OCI-LY1 (cell line): ENCODE results near the gene WDFY4.
A peak's percentile ranks its signal among the peaks of the same experiment; 100 is the strongest.

Experiments used
- H2AFZ ChIP-seq: fragments of 200-600 bp; sonication (generic), shearing (Covaris generic); 2 replicates; pipeline ENCODE4 v1.6.0; 2014; ENCODE audit warnings: antibody characterized with exemption, mild to moderate bottlenecking, low read length
- H3F3A ChIP-seq: fragments of 200-600 bp; sonication (generic), shearing (Covaris generic); 2 replicates; pipeline ENCODE4 v1.6.0; 2014; ENCODE audit warnings: mild to moderate bottlenecking, antibody characterized with exemption, low read length, moderate library complexity; ENCODE audit not compliant: insufficient read depth
- H3K27ac ChIP-seq: fragments of 200-600 bp; sonication (generic); 2 replicates; pipeline ENCODE4 v1.5.1; 2014; ENCODE audit warnings: low read length, mixed run types, mild to moderate bottlenecking, low read depth; ENCODE audit not compliant: poor library complexity, severe bottlenecking
- H3K27me3 ChIP-seq: fragments of 200-600 bp; sonication (generic); 2 replicates; pipeline ENCODE4 v1.6.0; 2014; ENCODE audit warnings: antibody characterized with exemption, mild to moderate bottlenecking, low read length, moderate library complexity; ENCODE audit not compliant: insufficient read depth
- H3K36me3 ChIP-seq: fragments of 200-600 bp; sonication (generic); 2 replicates; pipeline ENCODE4 v1.6.1; 2014; ENCODE audit warnings: mild to moderate bottlenecking, antibody characterized with exemption, low read length, moderate library complexity, mixed read lengths; ENCODE audit not compliant: insufficient read depth
- H3K4me1 ChIP-seq: fragments of 200-600 bp; sonication (generic); 2 replicates; pipeline ENCODE4 v1.5.1; 2014; ENCODE audit warnings: mild to moderate bottlenecking, low read length, moderate library complexity; ENCODE audit not compliant: insufficient read depth, severe bottlenecking
- H3K4me2 ChIP-seq: fragments of 200-600 bp; sonication (generic), shearing (Covaris generic); 2 replicates; pipeline ENCODE4 v1.6.1; 2014; ENCODE audit warnings: low read length
- H3K4me3 ChIP-seq: fragments of 200-600 bp; sonication (generic); 2 replicates; pipeline ENCODE4 v1.5.1; 2014; ENCODE audit warnings: low read length, low read depth, mild to moderate bottlenecking, mixed read lengths; ENCODE audit not compliant: poor library complexity, severe bottlenecking
- H3K79me2 ChIP-seq: fragments of 200-600 bp; shearing (Covaris generic); 2 replicates; pipeline ENCODE4 v1.6.1; 2016; ENCODE audit warnings: mixed run types, low read length, mixed read lengths; ENCODE audit not compliant: insufficient read depth
- H3K9ac ChIP-seq: fragments of 200-600 bp; sonication (generic), shearing (Covaris generic); 2 replicates; pipeline ENCODE4 v1.6.1; 2014; ENCODE audit warnings: mild to moderate bottlenecking, low read length, mixed read lengths
- H3K9me2 ChIP-seq: fragments of 200-600 bp; sonication (generic), shearing (Covaris generic); 2 replicates; pipeline ENCODE4 v1.6.1; 2014; ENCODE audit warnings: low read depth, mild to moderate bottlenecking, low read length, mixed read lengths
- H3K9me3 ChIP-seq: fragments of 200-600 bp; shearing (Covaris generic); 2 replicates; pipeline ENCODE4 v1.6.1; 2014; ENCODE audit warnings: low read length, mixed read lengths
- H4K20me1 ChIP-seq: fragments of 200-600 bp; sonication (generic), shearing (Covaris generic); 2 replicates; pipeline ENCODE4 v1.6.0; 2016; ENCODE audit warnings: mild to moderate bottlenecking, low read length; ENCODE audit not compliant: insufficient read depth
- CTCF ChIP-seq: fragments of 200-600 bp; sonication (generic), shearing (Covaris generic); IDR thresholded peaks from 2 replicates; pipeline ENCODE4 v1.5.1; 2017; ENCODE audit warnings: mild to moderate bottlenecking, antibody characterized with exemption, low read length, moderate library complexity, mixed read lengths
- EZH2 ChIP-seq: fragments of 200-600 bp; sonication (generic), shearing (Covaris generic); IDR thresholded peaks from 2 replicates; pipeline ENCODE4 v1.8.0; 2017; ENCODE audit warnings: borderline replicate concordance, mixed run types, mild to moderate bottlenecking, antibody characterized with exemption, low read length, moderate library complexity, mixed read lengths

Gene WDFY4

GRCh38 chr10:48690791-48691660 lies 6.4 kb downstream of the WDFY4 start:
- no peak for TF ChIP-seq EZH2
- TF ChIP-seq CTCF: no peak
- Histone ChIP-seq H3K27me3 (no peaks in the 10 kb centered on the region), H3K79me2 (peaks cover 70% of the 10 kb centered on the region), H3K27ac (peak overlapping the region; percentile 7), H3F3A (no peaks in the 10 kb centered on the region), H3K9ac (no peak overlapping the region), H3K9me3 (peaks cover 6% of the 10 kb centered on the region; the same call in 1 of the 2 replicates), H3K4me3 (no peak overlapping the region), H2AFZ (no peak overlapping the region), H3K4me2 (no peak overlapping the region; the same call in 1 of the 2 replicates), H3K9me2 (no peaks in the 10 kb centered on the region), H4K20me1 (no peaks in the 10 kb centered on the region), H3K4me1 (peaks cover 50% of the 10 kb centered on the region), H3K36me3 (peaks cover 58% of the 10 kb centered on the region)

- H3K27me3 ChIP-seq: no peaks in the 10 kb centered on the region
- H3K9me3 ChIP-seq: peaks cover 6% of the 10 kb centered on the region; the same call in 1 of the 2 replicates
- no peak overlapping the region for H3K9ac ChIP-seq
- peaks cover 63% of the 10 kb centered on the region for H3K36me3 ChIP-seq
- H4K20me1 ChIP-seq: no peaks in the 10 kb centered on the region
- H3K9me2 ChIP-seq: no peaks in the 10 kb centered on the region
- peak overlapping the region; percentile 7 for H3K27ac ChIP-seq
- no peak overlapping the region for H3K4me3 ChIP-seq
- peaks cover 61% of the 10 kb centered on the region for H3K79me2 ChIP-seq
- no peak overlapping the region for H2AFZ ChIP-seq
- TF ChIP-seq CTCF (no peak), EZH2 (no peak)
- no peaks in the 10 kb centered on the region for H3F3A ChIP-seq
- peaks cover 41% of the 10 kb centered on the region for H3K4me1 ChIP-seq
- H3K4me2 ChIP-seq: no peak overlapping the region
Measured at GRCh38 chr10:48691812-48692528, 7.3 kb downstream of the WDFY4 start.

- H3K4me2 ChIP-seq: no peak overlapping the region
- H3K9ac ChIP-seq: no peak overlapping the region
- H3F3A ChIP-seq: no peaks in the 10 kb centered on the region
- TF ChIP-seq CTCF (no peak), EZH2 (no peak)
- H2AFZ ChIP-seq: no peak overlapping the region
- H3K27ac ChIP-seq: no peak overlapping the region
- H3K9me3 ChIP-seq: peaks cover 6% of the 10 kb centered on the region; the same call in 1 of the 2 replicates
- H3K4me1 ChIP-seq: peaks cover 41% of the 10 kb centered on the region
- peaks cover 63% of the 10 kb centered on the region for H3K36me3 ChIP-seq
- H3K4me3 ChIP-seq: no peak overlapping the region
- H3K79me2 ChIP-seq: peaks cover 54% of the 10 kb centered on the region
- H4K20me1 ChIP-seq: no peaks in the 10 kb centered on the region
- H3K9me2 ChIP-seq: no peaks in the 10 kb centered on the region
- no peaks in the 10 kb centered on the region for H3K27me3 ChIP-seq
Measured at GRCh38 chr10:48692748-48693147, 8.1 kb downstream of the WDFY4 start.
